A549 (cell line): Measurements from ENCODE around the gene ISL1. TPM values are rescaled to one million over a fixed set of nuclear protein-coding genes. Genes with fewer than 3 reads are reported as not detected.

Experiments
- ATAC-seq, 2 experiments: fragments of 200-7000 bp in 1 of 2; fragments of >200 bp in 1 of 2; cut with Nextera tagmentation in 1 of 2; cut with Tn5 transposase in 1 of 2; 3 replicates each; pipeline versions ENCODE4 v1.8.0 to v1.9.1; 2018 to 2020; ENCODE audit warnings: mild to moderate bottlenecking in 1 of 2, moderate library complexity in 1 of 2
- CTCF ChIA-PET: fragments of 300-600 bp; sonication (Branson Sonifier 250); formaldehyde crosslinking; extraction: SDS; loops from one replicate; lab custom pipeline; 2021; ENCODE audit warnings: antibody characterized with exemption, inconsistent platforms; lab: Yijun Ruan, JAX
- POLR2A ChIA-PET: fragments of 350-600 bp; formaldehyde crosslinking; extraction: SDS; loops from one replicate; lab custom pipeline; 2021; ENCODE audit warnings: antibody characterized with exemption, inconsistent platforms; lab: Yijun Ruan, JAX
- DNase-seq, 2 experiments: peaks; one replicate each; pipeline versions ENCODE4 v3.0.0 to v3.0.0-alpha.2; 2011 to 2016; ENCODE audit warnings: low read depth in 1 of 2, low spot score in 1 of 2
- FAIRE-seq: peaks from 2 replicates; lab custom pipeline; 2011; peaks lifted over from hg19 to GRCh38; lab: Jason Lieb, UNC
- H3K27ac ChIP-seq, 2 experiments: fragments of >200 bp; sonication (Bioruptor Twin); formaldehyde crosslinking; 3 replicates each; pipeline ENCODE4 v1.5.1; 2016 to 2017
- H3K4me1 ChIP-seq: fragments of >200 bp; sonication (Bioruptor Twin); formaldehyde crosslinking; 3 replicates; pipeline ENCODE4 v1.6.1; 2016
- H3K4me2 ChIP-seq: fragments of >200 bp; sonication (Bioruptor Twin); formaldehyde crosslinking; 3 replicates; pipeline ENCODE4 v1.6.1; 2016
- H3K4me3 ChIP-seq: fragments of >200 bp; sonication (Bioruptor Twin); formaldehyde crosslinking; 3 replicates; pipeline ENCODE4 v1.5.1; 2016
- H3K9me3 ChIP-seq: fragments of >200 bp; sonication (Bioruptor Twin); formaldehyde crosslinking; 3 replicates; pipeline ENCODE4 v1.6.1; 2016
- BHLHE40 ChIP-seq: IDR thresholded peaks from 2 replicates; pipeline ENCODE4 v1.6.1; 2012; ENCODE audit warnings: low read depth, low read length, inconsistent platforms
- ESRRA ChIP-seq: fragments of 150-350 bp; IDR thresholded peaks from 2 replicates; pipeline ENCODE4 v1.6.1; 2014; ENCODE audit warnings: mild to moderate bottlenecking, low read length, borderline replicate concordance
- HOXA7 ChIP-seq: fragments of 250-450 bp; sonication (Bioruptor Pico); IDR thresholded peaks from 2 replicates; pipeline ENCODE4 v1.5.0; 2020; ENCODE audit warnings: mild to moderate bottlenecking, moderate library complexity
- HOXB5 ChIP-seq: fragments of 250-450 bp; sonication (Bioruptor Pico); IDR thresholded peaks from 2 replicates; pipeline ENCODE4 v1.5.0; 2020; ENCODE audit warnings: mild to moderate bottlenecking, moderate library complexity
- NFE2L2 ChIP-seq: fragments of 150-350 bp; conservative IDR thresholded peaks from 2 replicates; pipeline ENCODE4 v1.6.1; 2014; ENCODE audit warnings: low read length
- RARB ChIP-seq: fragments of 250-450 bp; sonication (Bioruptor Pico); IDR thresholded peaks from 2 replicates; pipeline ENCODE4 v1.8.0; 2021; ENCODE audit warnings: mild to moderate bottlenecking, moderate library complexity
- REST ChIP-seq: fragments of 200-600 bp; sonication (generic); IDR thresholded peaks from 2 replicates; pipeline ENCODE4 v1.6.1; 2016; ENCODE audit warnings: antibody characterized with exemption, mild to moderate bottlenecking, moderate library complexity
- RNF2 ChIP-seq: fragments of 200-600 bp; sonication (generic); IDR thresholded peaks from 2 replicates; pipeline ENCODE4 v1.6.1; 2016; ENCODE audit warnings: low read depth, mild to moderate bottlenecking, antibody characterized with exemption, moderate library complexity, borderline replicate concordance
- ZSCAN20 ChIP-seq: fragments of 250-450 bp; sonication (Bioruptor Pico); IDR thresholded peaks from 2 replicates; pipeline ENCODE4 v1.8.0; 2022; ENCODE audit warnings: mild to moderate bottlenecking, moderate library complexity
- WGBS: methylation state at CpG from one replicate; pipeline ENCODE4 v1.1.6; 2017; ENCODE audit errors: missing lambda C conversion rate; 5-methylcytosine and 5-hydroxymethylcytosine counted together
- polyA plus RNA-seq, 4 experiments: library from polyadenylated mRNA; depleted of rRNA in 3 of 4; stranded (reverse); fragments of >200 nt; fragmentation: RNase III in 1 of 4; extraction: RNeasy Plus Mini Kit Qiagen cat#74134 plus additional on column Dnase treatment in 1 of 4; gene quantifications; 2 replicates in 3 of 4; 3 replicates in 1 of 4; pipeline ENCODE4 v1.2.3, GENCODE V29; 2011 to 2017
- TF ChIP-seq, protein P1 (sequence below): fragments of 150-350 bp; IDR thresholded peaks from 2 replicates; pipeline ENCODE4 v1.6.1; 2014; ENCODE audit warnings: low read depth, mild to moderate bottlenecking, low read length
- TF ChIP-seq, protein P2 (sequence below): fragments of >200 bp; sonication (Bioruptor Twin); formaldehyde crosslinking; IDR thresholded peaks from 2 replicates; pipeline ENCODE4 v1.6.1; 2016
- TF ChIP-seq, protein P3 (sequence below): fragments of >200 bp; sonication (Bioruptor Twin); formaldehyde crosslinking; IDR thresholded peaks from 3 replicates; pipeline ENCODE4 v1.6.1; 2016

Gene ISL1
- polyA plus RNA-seq, 2 of the 4 experiments (the other 2 are of a cell fraction): not detected

DNA sequence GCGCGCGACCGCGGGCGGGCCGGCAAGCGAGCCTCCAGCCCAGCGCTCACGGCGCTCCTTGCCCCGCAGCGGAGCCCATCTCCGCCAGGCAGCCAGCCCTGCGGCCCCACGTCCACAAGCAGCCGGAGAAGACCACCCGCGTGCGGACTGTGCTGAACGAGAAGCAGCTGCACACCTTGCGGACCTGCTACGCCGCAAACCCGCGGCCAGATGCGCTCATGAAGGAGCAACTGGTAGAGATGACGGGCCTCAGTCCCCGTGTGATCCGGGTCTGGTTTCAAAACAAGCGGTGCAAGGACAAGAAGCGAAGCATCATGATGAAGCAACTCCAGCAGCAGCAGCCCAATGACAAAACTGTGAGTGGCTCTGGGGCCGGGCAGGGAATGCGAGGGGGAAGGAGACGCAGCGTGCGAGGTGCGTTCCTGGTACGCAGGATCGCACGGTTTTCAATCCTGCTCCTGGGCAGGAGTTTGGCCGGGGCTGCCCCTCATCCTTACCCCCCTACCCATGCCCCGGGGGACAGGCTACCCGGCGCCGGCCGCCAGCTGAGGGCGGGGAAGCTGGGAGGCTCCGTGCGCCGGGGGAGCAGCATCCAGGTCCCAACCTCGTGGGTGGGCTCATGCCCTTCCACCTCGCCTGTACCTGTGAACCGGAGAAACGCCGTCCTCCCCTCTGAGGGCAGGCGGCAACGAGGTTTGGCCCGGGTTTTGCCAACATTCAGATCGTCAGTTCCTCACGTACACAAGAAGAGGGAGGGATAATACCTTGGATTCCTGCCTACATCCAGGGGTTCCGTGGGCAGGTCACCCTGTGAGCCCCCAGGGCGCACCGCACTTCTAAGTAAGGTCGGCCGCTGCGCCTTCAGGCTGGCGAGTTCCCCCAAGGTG, 6.6 kb downstream of the ISL1 start:
- Histone ChIP-seq H3K27ac (no peak overlapping the region), H3K9me3 (no peaks in the 10 kb centered on the region), H3K4me2 (no peak overlapping the region), H3K4me1 (no peaks in the 10 kb centered on the region), H3K4me3 (no peak overlapping the region)
- no peak for TF ChIP-seq REST
- TF ChIP-seq, protein P1, sequence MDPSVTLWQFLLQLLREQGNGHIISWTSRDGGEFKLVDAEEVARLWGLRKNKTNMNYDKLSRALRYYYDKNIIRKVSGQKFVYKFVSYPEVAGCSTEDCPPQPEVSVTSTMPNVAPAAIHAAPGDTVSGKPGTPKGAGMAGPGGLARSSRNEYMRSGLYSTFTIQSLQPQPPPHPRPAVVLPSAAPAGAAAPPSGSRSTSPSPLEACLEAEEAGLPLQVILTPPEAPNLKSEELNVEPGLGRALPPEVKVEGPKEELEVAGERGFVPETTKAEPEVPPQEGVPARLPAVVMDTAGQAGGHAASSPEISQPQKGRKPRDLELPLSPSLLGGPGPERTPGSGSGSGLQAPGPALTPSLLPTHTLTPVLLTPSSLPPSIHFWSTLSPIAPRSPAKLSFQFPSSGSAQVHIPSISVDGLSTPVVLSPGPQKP: no peak
- TF ChIP-seq HOXA7 (CRISPR knock-in tag): no peak
- ATAC-seq (no peak), DNase-seq (no peak), FAIRE-seq (no peak)
- CTCF ChIA-PET: interaction anchor here (0.7 kb wide), 1 partner anchor 690 kb away, joined by 3 read pairs; no protein-coding TSS in a partner anchor
- WGBS: 51% methylated on average over 39 of the region's 68 CpGs
- POLR2A ChIA-PET: no interaction called here

GRCh38 chr5:51391175-51391574, 7.9 kb downstream of the ISL1 start:
- Histone ChIP-seq H3K9me3 (no peaks in the 10 kb centered on the region), H3K27ac (no peak overlapping the region), H3K4me3 (no peak overlapping the region), H3K4me2 (no peak overlapping the region), H3K4me1 (no peaks in the 10 kb centered on the region)
- whole genome bisulfite sequencing: 11% methylated on average over 5 of the region's 5 CpGs
- DNase-seq: no peak
- no peak for FAIRE-seq
- ChIA-PET POLR2A (no interaction called here), CTCF (no interaction called here)
- no peak for ATAC-seq
- TF ChIP-seq, protein P2, sequence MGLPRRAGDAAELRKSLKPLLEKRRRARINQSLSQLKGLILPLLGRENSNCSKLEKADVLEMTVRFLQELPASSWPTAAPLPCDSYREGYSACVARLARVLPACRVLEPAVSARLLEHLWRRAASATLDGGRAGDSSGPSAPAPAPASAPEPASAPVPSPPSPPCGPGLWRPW: no peak
- TF ChIP-seq RARB (CRISPR knock-in tag): no peak
- TF ChIP-seq RNF2: no peak
- TF ChIP-seq, protein P3, sequence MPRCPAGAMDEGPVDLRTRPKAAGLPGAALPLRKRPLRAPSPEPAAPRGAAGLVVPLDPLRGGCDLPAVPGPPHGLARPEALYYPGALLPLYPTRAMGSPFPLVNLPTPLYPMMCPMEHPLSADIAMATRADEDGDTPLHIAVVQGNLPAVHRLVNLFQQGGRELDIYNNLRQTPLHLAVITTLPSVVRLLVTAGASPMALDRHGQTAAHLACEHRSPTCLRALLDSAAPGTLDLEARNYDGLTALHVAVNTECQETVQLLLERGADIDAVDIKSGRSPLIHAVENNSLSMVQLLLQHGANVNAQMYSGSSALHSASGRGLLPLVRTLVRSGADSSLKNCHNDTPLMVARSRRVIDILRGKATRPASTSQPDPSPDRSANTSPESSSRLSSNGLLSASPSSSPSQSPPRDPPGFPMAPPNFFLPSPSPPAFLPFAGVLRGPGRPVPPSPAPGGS: no peak
- no peak for TF ChIP-seq NFE2L2
- no peak for TF ChIP-seq ZSCAN20
- TF ChIP-seq ESRRA: no peak
- TF ChIP-seq, all 56 proteins: peak for 0

DNA sequence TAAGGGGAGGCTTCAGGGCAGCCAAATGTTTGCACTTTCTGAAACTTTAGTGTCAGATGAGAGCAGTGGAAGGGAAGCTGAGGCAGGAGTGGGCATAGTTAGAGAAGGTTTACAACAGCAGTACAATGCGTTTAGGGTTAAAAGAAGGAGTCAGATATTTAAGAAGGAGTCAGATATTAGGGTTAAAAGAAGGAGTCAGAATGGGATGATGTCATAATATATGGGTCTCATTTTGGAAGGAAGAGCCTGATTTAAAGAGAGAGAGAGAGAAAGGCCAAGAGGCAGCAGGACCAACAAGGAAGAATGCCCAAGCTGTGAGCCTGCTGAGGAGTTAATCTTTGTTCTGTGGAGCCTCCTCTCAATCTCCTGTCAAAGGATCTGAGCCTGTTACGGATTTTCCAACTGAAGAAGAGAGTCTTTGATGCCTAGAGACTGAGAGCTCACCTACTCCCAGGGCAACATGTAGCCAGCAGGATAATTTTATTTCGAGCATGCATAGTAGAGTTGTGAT, 9.5 kb downstream of the ISL1 start:
- no peak overlapping the region for H3K4me2 ChIP-seq
- no peak for DNase-seq
- no peaks in the 10 kb centered on the region for H3K4me1 ChIP-seq
- 0% methylated on average over 3 of the region's 3 CpGs for WGBS
- TF ChIP-seq BHLHE40 (no peak), HOXB5 (no peak)
- TF ChIP-seq, all 56 proteins: peak for 0
- Histone ChIP-seq H3K4me3 (no peak overlapping the region), H3K9me3 (no peaks in the 10 kb centered on the region), H3K27ac (no peak overlapping the region)
- ATAC-seq: no peak
- ChIA-PET POLR2A (no interaction called here), CTCF (interaction anchor here (1.1 kb wide), 1 partner anchor 12 kb away, joined by 3 read pairs; no protein-coding TSS in a partner anchor)
- no peak for FAIRE-seq
